NB4 (cell line): ENCODE measurements around the gene HDAC6.

Experiments used
- DNase-seq: peaks from one replicate; pipeline ENCODE4 v3.0.0; 2010; ENCODE audit warnings: low read depth
- H3K4me3 ChIP-seq: one replicate; pipeline ENCODE4 v1.5.1; 2011; ENCODE audit warnings: mild to moderate bottlenecking, low read depth, low read length, moderate library complexity
- MYC ChIP-seq: IDR thresholded peaks from 2 replicates; pipeline ENCODE4 v1.6.1; 2011; ENCODE audit warnings: low read depth, low read length
- POLR2A ChIP-seq: IDR thresholded peaks from 2 replicates; pipeline ENCODE4 v1.6.1; 2011; ENCODE audit warnings: mild to moderate bottlenecking; ENCODE audit not compliant: insufficient read length; ENCODE audit errors: extremely low read depth
- TF ChIP-seq, protein P1 (sequence below): IDR thresholded peaks from one replicate; pipeline ENCODE4 v1.5.1; 2012; ENCODE audit warnings: low read depth, low read length
- TF ChIP-seq, protein P2 (sequence below): IDR thresholded peaks from 2 replicates; pipeline ENCODE4 v1.6.1; 2011; ENCODE audit warnings: low read depth, low read length

Gene HDAC6

DNA sequence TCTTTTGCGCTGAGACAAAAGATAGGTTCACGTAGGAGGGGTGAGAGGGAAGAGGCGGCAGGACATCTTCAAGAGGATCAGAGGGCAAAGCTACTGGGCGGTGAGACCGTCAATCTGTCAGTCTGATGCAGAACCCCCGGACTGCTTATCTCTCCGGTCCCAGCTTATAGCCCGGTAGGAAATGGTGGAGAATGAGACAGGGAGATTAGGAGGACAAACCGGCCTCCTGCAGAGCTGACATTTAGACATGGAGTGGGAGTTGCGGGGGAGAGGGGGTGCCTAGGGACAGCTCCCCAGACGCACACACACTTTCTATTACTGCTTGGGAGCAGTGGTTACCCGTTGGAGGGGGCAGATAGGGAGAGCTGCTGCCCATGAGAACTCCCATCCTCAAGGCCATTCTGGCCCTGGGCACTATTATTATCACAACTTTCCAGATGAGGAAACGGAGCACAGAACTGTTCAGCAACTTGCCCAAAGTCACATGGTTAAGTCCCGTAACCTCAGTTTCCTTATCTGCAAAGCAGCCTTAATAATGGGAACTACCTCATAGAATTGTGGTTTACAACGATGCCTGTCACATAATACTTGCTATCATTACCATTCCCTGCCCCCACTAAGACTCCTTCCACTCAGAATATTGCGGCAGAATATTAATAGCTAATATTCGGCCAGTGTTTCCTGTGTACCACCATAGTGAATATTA is 1.1 kb upstream of the HDAC6 start:
- H3K4me3 ChIP-seq: peak overlapping the region; percentile 90
- TF ChIP-seq POLR2A (no peak), MYC (peak; percentile 11; the same call in 1 of the 2 replicates)
- DNase-seq: peak; percentile 60

DNA sequence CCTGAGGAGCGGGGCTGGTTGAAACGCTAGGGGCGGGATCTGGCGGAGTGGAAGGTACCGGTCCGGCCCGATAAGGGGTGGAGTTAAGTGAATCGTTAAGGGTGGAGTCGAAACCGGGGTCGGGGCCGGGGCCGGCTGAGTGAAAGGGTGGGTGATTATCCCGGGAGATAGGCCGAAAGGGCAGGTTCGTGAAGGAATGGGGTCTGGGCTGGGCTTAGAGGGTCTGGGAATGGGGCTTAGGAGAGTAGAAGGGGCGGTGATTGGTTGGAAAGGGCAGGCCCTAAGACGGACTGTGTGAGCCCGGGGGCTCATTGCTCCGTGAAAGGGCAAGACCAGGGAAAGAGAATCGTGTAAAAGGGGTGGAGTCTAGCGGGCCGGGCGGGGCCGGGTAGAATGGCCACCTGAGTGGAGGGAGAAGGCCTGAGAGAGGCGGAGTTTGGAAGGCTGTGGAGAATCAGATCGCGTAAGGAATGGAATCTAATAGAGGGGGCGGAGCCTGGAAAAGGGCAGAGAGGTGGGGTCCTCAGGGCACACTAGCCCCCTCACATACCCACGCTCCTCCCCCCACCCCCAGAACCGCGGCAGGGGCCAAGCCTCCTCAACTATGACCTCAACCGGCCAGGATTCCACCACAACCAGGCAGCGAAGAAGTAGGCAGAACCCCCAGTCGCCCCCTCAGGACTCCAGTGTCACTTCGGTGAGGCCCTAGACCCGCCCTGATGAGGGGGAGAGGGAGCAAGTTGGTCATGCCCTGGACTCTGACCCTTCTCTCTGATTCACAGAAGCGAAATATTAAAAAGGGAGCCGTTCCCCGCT is 430 bp downstream of the HDAC6 start:
- TF ChIP-seq POLR2A (no peak), MYC (no peak)
- TF ChIP-seq, protein P1, sequence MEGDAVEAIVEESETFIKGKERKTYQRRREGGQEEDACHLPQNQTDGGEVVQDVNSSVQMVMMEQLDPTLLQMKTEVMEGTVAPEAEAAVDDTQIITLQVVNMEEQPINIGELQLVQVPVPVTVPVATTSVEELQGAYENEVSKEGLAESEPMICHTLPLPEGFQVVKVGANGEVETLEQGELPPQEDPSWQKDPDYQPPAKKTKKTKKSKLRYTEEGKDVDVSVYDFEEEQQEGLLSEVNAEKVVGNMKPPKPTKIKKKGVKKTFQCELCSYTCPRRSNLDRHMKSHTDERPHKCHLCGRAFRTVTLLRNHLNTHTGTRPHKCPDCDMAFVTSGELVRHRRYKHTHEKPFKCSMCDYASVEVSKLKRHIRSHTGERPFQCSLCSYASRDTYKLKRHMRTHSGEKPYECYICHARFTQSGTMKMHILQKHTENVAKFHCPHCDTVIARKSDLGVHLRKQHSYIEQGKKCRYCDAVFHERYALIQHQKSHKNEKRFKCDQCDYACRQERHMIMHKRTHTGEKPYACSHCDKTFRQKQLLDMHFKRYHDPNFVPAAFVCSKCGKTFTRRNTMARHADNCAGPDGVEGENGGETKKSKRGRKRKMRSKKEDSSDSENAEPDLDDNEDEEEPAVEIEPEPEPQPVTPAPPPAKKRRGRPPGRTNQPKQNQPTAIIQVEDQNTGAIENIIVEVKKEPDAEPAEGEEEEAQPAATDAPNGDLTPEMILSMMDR: no peak
- TF ChIP-seq, protein P2, sequence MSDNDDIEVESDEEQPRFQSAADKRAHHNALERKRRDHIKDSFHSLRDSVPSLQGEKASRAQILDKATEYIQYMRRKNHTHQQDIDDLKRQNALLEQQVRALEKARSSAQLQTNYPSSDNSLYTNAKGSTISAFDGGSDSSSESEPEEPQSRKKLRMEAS: no peak
- peak overlapping the region; percentile 72 for H3K4me3 ChIP-seq
- peak; percentile 86 for DNase-seq

DNA sequence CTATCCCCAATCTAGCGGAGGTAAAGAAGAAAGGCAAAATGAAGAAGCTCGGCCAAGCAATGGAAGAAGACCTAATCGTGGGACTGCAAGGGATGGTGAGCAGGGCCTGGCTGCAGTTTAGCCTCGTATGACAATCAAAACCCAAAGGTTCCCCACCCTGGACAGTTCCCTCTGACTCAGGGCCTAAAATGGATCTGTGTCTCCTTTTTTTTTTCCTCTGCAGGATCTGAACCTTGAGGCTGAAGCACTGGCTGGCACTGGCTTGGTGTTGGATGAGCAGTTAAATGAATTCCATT is 986 bp downstream of the HDAC6 start:
- TF ChIP-seq POLR2A (no peak), MYC (no peak)
- TF ChIP-seq, protein P1: no peak
- TF ChIP-seq, protein P2: no peak
- H3K4me3 ChIP-seq: peak overlapping the region; percentile 72
- DNase-seq: no peak

DNA sequence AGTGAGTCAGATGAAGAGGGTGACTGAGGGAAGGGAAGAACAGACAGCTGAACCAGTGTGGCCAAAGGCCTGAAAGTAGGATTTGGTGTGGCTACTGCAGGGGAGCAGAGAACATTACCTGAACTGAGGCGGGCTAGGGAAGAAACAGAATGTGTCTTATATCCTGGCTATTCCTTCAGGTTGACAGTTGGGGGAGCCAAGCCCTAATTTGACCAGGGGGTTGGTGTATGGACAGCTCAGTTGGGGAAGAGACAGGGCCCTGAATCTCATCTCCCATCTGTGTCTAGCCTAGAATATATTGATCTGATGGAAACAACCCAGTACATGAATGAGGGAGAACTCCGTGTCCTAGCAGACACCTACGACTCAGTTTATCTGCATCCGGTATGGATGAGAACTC is 4.2 kb downstream of the HDAC6 start:
- TF ChIP-seq, protein P2: no peak
- TF ChIP-seq MYC: no peak
- no peak for TF ChIP-seq POLR2A
- TF ChIP-seq, protein P1: no peak
- peak; percentile 27 for DNase-seq

DNA sequence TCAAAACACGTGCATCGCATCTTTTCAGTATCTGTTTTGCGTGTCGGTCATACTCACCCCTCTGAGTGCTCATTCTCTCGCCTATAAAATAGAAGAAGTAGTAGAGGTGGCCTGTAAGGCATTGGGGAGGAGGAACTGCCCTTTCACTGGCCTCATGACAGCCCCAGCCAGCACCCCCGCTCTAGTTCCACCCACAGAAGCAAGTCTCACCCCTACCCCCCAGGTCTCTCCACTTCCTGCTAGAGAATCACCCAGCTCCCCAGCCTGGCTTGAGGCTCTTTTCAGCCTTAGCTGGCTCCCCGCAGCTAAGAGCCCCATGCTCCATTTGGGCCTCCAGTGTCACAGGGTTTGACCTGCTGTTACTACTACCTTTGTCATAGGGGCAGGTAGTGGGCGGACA is 11.8 kb downstream of the HDAC6 start:
- TF ChIP-seq POLR2A (no peak), MYC (no peak)
- TF ChIP-seq, protein P1: no peak
- TF ChIP-seq, protein P2: no peak

More for the DNA sequence above, 4.2 kb downstream of the HDAC6 start:
- no peak overlapping the region for H3K4me3 ChIP-seq

DNA sequence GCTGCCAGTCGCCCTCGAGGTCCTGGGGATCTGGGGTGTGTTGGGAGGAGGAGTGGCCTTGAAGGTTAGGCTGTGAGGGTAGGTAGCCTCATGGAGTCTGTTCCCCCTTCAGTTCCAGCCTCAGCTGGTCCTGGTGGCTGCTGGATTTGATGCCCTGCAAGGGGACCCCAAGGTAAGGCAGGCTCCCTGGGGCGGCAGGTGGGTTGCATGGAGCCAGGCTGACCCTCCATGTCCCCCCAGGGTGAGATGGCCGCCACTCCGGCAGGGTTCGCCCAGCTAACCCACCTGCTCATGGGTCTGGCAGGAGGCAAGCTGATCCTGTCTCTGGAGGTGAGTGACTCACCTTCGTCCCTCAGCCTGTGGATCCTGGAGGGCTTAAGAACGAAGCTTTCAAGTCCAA is 12.9 kb downstream of the HDAC6 start:
- no peak overlapping the region for H3K4me3 ChIP-seq
- TF ChIP-seq, protein P1: no peak
- no peak for TF ChIP-seq MYC
- DNase-seq: no peak

More for the DNA sequence above, 11.8 kb downstream of the HDAC6 start:
- peak; percentile 49 for DNase-seq
- H3K4me3 ChIP-seq: no peak overlapping the region
